GM18499 (cell line): ENCODE results near the gene LHFPL2.

Experiments
- ATAC-seq: cut with Tn5 transposase; IDR thresholded peaks from one replicate; pipeline ENCODE4 v1.9.1; 2021; ENCODE audit warnings: moderate number of reproducible peaks; ENCODE audit not compliant: insufficient read depth, unreplicated experiment

LHFPL2 gene

GRCh38 chr5:78552729-78553342, 95.7 kb downstream of the LHFPL2 start:
- ATAC-seq: no peak

GRCh38 chr5:78550891-78551290, 97.7 kb downstream of the LHFPL2 start:
- no peak for ATAC-seq

GRCh38 chr5:78549043-78549442, 99.5 kb downstream of the LHFPL2 start:
- ATAC-seq: no peak

GRCh38 chr5:78547731-78548615, 100.6 kb downstream of the LHFPL2 start:
- no peak for ATAC-seq

- ATAC-seq: no peak
Observed at GRCh38 chr5:78547183-78547582, 101.4 kb downstream of the LHFPL2 start.

- no peak for ATAC-seq
Observed at GRCh38 chr5:78546276-78546996, 102.1 kb downstream of the LHFPL2 start.

- no peak for ATAC-seq
Observed at GRCh38 chr5:78545406-78545805, 103.2 kb downstream of the LHFPL2 start.

GRCh38 chr5:78544561-78545201, 103.9 kb downstream of the LHFPL2 start:
- ATAC-seq: no peak

- ATAC-seq: no peak
Observed at GRCh38 chr5:78543916-78544315, 104.7 kb downstream of the LHFPL2 start.

- no peak for ATAC-seq
Observed at GRCh38 chr5:78543292-78543691, 105.3 kb downstream of the LHFPL2 start.

- ATAC-seq: no peak
Observed at GRCh38 chr5:78542321-78542840, 106.2 kb downstream of the LHFPL2 start.

GRCh38 chr5:78541086-78541654, 107.4 kb downstream of the LHFPL2 start:
- ATAC-seq: no peak

- ATAC-seq: no peak
Observed at GRCh38 chr5:78540335-78541085, 108.1 kb downstream of the LHFPL2 start.

- ATAC-seq: no peak
Observed at GRCh38 chr5:78538240-78538850, 110.2 kb downstream of the LHFPL2 start.

- ATAC-seq: no peak
Observed at GRCh38 chr5:78537821-78538220, 110.8 kb downstream of the LHFPL2 start.

GRCh38 chr5:78537411-78537810, 111.2 kb downstream of the LHFPL2 start:
- no peak for ATAC-seq

- no peak for ATAC-seq
Observed at GRCh38 chr5:78536661-78537196, 111.8 kb downstream of the LHFPL2 start.

GRCh38 chr5:78534905-78535200, 113.7 kb downstream of the LHFPL2 start:
- no peak for ATAC-seq
